HG03095 (cell line): ENCODE results near the gene ADSS1.
"Not testable (repeated sequence)": the region's sequence is repeated elsewhere in the genome, so short reads cannot be mapped to it uniquely, and the experiment has no call there.

Source experiments
- ATAC-seq: cut with Tn5 transposase; IDR thresholded peaks from one replicate; pipeline ENCODE4 v1.9.1; 2021; ENCODE audit warnings: moderate library complexity; ENCODE audit not compliant: unreplicated experiment

ADSS1 gene

GRCh38 chr14:104712881-104713734, 10.9 kb upstream of the ADSS1 start:
- no peak for ATAC-seq

DNA sequence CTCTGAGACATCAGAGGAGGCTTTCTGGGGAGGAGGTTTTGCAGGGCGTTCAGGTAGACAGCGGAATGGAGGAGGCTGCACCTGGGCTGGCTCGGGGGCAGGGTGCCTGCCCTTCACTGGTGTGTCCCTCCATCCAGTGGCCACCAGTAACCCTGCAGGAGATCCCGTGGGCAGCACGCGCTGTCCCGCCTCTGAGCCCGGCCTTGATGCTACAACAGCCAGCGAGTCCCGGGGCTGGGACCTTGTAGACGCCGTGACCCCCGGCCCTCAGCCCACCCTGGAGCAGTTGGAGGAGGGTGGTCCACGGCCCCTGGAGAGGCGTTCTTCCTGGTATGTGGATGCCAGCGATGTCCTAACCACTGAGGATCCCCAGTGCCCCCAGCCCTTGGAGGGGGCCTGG, 10.0 kb upstream of the ADSS1 start:
- no peak for ATAC-seq

DNA sequence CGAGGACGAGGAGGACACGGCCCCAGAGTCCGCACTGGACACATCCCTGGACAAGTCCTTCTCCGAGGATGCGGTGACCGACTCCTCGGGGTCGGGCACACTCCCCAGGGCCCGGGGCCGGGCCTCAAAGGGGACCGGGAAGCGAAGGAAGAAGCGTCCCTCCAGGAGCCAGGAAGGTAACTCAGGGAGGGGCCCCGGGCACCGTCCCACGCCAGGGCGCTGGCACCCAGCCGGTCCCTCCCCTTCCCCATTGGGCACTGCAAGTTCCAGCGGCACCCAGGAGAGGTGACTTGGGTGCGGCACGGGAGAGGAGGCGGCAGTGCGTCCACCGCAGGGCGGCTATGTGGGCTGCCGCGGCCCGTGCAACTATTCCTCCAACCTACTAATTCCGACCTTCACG, 9.3 kb upstream of the ADSS1 start:
- no peak for ATAC-seq

DNA sequence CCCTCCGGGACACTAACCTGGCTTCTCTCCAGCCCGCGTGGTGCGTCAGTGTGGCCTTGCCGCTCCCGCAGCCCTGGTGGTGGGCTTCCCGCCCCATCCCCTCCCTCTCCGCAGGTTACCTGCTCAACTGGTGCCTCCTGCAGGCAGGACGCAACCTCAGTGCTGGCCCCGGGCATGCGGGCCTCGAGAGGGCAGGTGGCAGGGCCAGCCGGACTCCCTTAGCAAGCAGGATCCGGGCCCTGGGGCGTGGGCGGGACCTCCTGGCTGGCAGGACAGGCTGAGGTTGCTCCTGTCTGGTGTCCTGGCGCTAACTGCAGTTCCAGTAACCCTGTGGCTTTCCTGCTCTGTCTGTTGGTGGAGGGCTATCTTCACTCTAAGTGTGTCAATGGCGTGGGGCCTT, 8.6 kb upstream of the ADSS1 start:
- ATAC-seq: no peak

DNA sequence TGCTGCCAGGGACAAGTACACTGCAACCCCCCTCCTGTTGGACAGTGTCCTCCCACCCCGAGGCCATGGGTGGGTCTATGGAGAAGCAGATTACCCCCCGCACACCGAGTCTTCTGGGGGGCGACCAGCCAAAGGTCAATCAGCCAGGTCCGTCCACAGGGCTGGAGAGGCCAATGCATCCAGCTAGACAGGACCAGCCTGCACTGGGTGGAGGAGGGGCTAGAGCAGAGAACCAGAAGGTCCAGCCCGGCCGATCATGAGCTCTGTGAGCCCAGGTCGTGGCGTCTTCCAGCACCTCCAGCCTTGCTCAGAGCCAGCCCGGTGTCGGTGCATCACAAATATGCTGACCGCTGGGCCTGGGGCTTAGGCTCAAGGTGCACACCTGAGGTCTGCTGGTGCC, 8.2 kb upstream of the ADSS1 start:
- ATAC-seq: no peak

DNA sequence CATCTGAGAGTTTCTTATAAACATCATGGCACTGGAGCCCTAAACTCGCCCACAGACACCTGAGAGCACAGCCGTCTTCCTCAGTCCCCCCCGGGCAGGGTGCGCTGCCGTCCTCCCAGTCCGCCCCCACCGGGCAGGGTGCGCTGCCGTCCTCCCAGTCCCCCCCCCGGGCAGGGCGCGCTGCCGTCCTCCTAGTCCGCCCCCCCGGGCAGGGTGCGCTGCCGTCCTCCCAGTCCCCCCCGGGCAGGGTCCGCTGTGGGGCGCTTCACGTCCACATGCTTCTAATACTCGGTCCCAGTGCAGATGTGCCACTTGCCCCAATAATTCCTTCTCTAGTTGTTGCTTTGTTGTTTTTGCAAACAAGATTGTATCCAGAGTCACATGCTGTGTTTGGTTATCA, 6.9 kb upstream of the ADSS1 start:
- no peak for ATAC-seq

GRCh38 chr14:104717646-104718045, 6.4 kb upstream of the ADSS1 start:
- ATAC-seq: no peak

- ATAC-seq: no peak
Observed at GRCh38 chr14:104718147-104718546, 5.9 kb upstream of the ADSS1 start.

DNA sequence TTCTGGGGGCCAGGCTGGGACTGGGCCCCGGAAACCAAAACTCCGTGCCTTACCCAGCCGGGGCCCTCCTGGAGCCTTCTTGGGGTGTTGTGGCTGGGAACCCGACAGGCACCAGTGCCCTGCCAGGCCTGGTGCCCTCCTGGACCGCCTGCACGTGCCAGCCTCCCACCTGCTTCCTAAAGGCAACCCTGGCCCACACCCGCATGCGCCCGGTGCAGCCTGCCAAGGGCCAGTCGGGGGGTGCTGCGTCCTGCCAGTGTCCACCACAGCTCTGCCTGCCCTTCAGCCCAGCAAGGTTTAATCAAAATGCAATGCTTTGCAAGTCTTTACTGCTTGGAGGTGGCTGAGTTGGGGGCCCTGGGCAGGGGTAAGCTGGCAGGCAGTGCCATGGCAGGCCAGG, 5.2 kb upstream of the ADSS1 start:
- no peak for ATAC-seq

DNA sequence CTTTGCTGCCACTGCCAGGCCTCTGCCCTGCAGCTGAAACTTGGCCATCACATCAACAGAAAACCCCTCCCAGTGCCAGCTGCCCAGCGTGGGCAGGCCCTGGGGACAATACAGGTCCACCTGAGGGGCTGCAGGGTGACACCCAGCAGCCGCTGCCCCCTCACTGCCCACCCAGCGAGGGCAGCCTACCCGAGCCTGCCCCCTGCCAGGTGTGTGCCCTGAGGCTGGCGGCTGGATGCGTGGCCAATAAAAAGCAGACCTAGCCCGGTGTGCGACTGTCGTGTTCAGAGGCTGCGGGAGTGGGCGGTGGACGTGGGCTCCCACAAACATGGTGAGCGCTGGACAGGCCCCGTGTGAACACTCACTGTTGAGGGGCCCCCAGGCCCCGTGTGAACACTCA, 4.7 kb upstream of the ADSS1 start:
- no peak for ATAC-seq

GRCh38 chr14:104721505-104722431, 2.3 kb upstream of the ADSS1 start:
- ATAC-seq: no peak

- ATAC-seq: no peak
Observed at GRCh38 chr14:104722938-104723650, 935 bp upstream of the ADSS1 start.

DNA sequence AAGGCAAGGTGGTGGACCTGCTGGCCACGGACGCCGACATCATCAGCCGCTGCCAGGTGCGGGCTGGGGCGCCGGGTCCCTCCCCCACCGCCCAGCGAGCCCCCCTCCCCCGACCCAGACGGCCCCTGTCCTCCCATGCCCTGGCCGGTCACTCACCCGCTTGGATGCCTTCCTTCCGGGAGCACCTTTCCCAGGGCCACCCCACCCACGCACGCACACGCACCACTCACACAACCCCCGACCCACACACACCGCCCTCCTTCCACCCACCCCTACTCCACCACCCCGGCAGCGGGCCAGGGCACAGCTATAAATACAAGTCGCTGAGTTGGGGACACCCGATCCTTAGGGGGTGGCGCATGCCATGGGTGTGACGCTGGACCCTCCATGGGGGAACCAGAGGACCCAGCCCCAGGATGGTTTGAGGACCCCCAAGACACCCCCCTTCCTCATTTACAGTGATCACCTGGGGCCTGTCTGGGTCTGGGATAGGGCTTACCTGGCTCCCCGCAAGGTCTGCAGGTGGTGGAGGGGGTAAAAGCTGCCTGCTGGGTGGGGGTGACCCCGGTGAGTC, 465 bp downstream of the ADSS1 start:
- no peak for ATAC-seq

DNA sequence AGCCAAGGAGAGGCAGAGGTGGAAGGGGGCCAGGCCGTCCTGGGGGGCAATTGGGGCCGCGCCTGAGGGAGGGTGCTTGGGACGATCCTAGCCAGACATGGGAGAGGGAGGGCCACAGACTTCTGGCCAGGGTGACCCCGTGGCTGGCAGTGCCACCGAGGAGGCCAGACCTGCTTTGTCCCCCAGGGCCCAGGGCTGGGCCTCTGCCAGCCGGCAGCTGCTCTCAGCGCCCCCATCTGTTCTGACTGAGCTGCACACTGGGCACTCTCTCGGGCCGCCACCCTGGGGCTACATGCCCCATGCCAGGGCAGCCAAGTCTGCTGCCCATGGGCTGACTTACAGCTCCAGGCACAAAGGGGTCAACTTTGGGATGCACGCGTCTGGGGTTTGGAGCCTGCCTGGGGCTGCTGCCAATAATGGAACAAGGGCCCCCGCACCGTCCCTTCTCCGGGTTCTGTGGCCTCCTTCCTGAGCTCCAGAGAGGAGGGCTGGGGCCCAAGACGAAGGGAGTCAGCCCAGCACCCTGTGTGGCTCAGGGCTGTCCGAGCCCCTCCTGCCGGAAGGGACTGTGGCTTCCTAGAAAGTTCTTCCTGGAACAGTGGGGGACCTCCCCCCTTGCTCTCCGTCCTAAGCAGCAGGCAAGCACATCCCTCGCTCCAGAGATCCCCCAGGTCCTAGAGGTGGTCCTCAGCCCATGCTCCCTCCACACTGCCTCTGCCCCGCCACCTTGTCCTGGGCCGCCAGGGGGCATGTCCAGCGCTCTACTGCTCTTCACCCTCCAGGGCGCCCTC, 1.1 kb downstream of the ADSS1 start:
- no peak for ATAC-seq

GRCh38 chr14:104725772-104726548, 1.9 kb downstream of the ADSS1 start:
- ATAC-seq: no peak

DNA sequence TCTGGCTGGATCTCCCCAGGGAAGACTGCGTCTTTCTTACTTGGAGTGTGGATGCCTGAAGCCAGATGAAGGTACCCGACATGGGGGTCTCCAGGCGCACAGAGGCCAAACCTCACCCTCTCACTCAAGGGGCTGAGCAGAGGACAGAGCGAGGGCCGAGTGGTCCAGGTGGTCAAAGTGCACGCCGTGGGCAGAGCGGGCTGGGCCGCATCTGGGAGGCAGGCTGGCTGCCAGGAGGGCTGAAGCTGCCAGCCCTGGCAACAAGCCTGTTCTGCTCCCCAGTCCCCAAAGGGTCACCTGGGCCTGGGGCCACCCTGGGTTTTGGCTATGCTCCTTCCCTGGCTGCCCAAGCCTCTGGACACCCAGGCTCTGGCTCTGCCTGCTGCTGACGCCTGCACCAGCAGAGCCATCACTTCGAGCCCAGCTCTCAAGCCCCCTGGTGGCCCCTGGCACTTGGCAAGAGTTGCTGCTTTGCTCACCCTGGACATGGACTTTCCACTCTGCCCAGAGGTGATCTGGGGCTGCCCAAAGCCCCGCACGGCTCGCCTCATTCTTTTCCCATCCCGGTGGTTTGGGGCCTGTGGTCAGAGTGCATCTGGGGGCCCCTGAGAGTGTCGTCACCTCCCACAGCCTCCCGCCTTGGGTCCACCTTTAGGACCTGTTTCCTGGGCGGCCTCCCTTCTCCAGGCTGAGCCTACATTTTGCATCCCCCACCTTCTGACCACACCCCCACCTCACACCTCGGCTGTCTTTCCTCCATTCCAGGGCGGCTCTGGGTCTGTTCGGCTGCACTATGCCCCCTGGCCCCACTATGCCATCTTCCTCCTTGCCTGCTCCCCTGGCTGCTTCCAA, 2.8 kb downstream of the ADSS1 start:
- ATAC-seq: no peak

GRCh38 chr14:104728631-104729030, 4.6 kb downstream of the ADSS1 start:
- ATAC-seq: no peak

GRCh38 chr14:104729176-104729834, 5.3 kb downstream of the ADSS1 start:
- ATAC-seq: not testable (repeated sequence)
